Measurements from ENCODE around the gene CHD5. TPM values are rescaled to one million over a fixed set of nuclear protein-coding genes. Genes with fewer than 3 reads are reported as not detected.
"Not testable (repeated sequence)": the region's sequence is repeated elsewhere in the genome, so short reads cannot be mapped to it uniquely, and the experiment has no call there.

CHD5 gene
- total RNA-seq, 1 experiment from 2014 or later, result 0.39 TPM

DNA sequence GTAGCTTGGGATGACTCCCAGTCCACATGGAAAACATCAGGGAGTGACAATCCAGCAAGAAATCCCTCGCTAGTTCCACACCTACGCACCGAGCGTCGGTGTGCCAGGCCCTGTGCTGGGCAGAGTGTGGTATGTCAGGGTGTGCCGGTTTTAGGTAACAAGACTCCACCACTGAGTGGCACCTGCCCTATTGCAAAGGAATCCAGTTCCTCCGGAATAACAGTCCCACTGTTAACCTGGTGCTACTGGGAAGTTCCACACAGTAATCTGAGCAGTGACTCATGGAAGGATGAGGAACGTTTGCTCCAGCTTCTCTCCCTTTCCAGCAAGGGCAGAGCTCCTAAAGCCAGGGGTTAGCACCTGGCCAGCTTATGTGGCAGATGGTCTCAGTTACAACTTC, 40.1 kb upstream of the CHD5 start:
- CTCF ChIA-PET, result no interaction called here

DNA sequence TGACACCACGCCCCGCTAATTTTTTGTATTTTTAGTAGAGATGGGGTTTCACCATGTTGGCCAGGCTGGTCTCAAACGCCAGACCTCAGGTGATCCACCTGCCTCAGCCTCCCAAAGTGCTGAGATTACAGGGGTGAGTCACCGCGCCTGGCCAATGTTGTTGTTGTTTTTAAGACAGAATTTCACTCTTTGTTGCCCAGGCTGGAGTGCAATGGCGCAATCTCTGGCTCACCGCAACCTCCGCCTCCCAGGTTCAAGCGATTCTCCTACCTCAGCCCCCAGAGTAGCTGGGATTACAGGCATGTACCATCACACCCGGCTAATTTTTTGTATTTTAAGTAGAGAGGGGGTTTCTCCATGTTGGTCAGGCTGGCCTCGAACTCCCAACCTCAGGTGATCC, 39.5 kb upstream of the CHD5 start:
- H3K27me3 Mint-ChIP-seq (ENCODE audit: insufficient read depth, unreplicated experiment); CTCF ChIA-PET; H3K4me1 Mint-ChIP-seq (ENCODE audit: low read depth, unreplicated experiment); H3K4me3 Mint-ChIP-seq (ENCODE audit: unreplicated experiment); H3K9me3 Mint-ChIP-seq (ENCODE audit: unreplicated experiment); H3K36me3 ChIP-seq (ENCODE audit: control insufficient read depth, insufficient read depth, low read length); H3K4me3 ChIP-seq (ENCODE audit: low read depth, low read length); DNase-seq; BruUV-seq (replicated peaks); intact Hi-C loops (cut with micrococcal nuclease; ENCODE audit: unreplicated experiment); H3K27ac Mint-ChIP-seq (ENCODE audit: unreplicated experiment); H3K27me3 ChIP-seq (replicated peaks; ENCODE audit: control insufficient read depth, insufficient read depth, low read length); POLR2A ChIA-PET; H3K9me3 ChIP-seq: not testable (repeated sequence)
- H3K36me3 Mint-ChIP-seq (ENCODE audit: insufficient read depth, unreplicated experiment), result peaks cover 33% of the 10 kb centered on the region
- H3K4me1 ChIP-seq, result peaks cover 19% of the 10 kb centered on the region

More for the DNA sequence above, 40.1 kb upstream of the CHD5 start:
- no TSS peak for BruUV-seq (replicated peaks)
- no peaks in the 10 kb centered on the region for H3K4me1 Mint-ChIP-seq (ENCODE audit: low read depth, unreplicated experiment)
- H3K27ac Mint-ChIP-seq (ENCODE audit: unreplicated experiment), result no peak overlapping the region
- no peaks in the 10 kb centered on the region for H3K9me3 ChIP-seq
- intact Hi-C loops (cut with micrococcal nuclease; ENCODE audit: unreplicated experiment), result no loop called here
- no peak overlapping the region for H3K4me3 Mint-ChIP-seq (ENCODE audit: unreplicated experiment)
- no peaks in the 10 kb centered on the region for H3K36me3 ChIP-seq (ENCODE audit: control insufficient read depth, insufficient read depth, low read length)
- no peak for DNase-seq
- H3K36me3 Mint-ChIP-seq (ENCODE audit: insufficient read depth, unreplicated experiment), result peaks cover 39% of the 10 kb centered on the region
- H3K27me3 Mint-ChIP-seq (ENCODE audit: insufficient read depth, unreplicated experiment), result no peaks in the 10 kb centered on the region
- H3K9me3 Mint-ChIP-seq (ENCODE audit: unreplicated experiment), result no peaks in the 10 kb centered on the region
- POLR2A ChIA-PET, result no interaction called here
- peaks cover 25% of the 10 kb centered on the region for H3K4me1 ChIP-seq
- H3K27me3 ChIP-seq (replicated peaks; ENCODE audit: control insufficient read depth, insufficient read depth, low read length), result no peaks in the 10 kb centered on the region
- TF ChIP-seq, protein P1, sequence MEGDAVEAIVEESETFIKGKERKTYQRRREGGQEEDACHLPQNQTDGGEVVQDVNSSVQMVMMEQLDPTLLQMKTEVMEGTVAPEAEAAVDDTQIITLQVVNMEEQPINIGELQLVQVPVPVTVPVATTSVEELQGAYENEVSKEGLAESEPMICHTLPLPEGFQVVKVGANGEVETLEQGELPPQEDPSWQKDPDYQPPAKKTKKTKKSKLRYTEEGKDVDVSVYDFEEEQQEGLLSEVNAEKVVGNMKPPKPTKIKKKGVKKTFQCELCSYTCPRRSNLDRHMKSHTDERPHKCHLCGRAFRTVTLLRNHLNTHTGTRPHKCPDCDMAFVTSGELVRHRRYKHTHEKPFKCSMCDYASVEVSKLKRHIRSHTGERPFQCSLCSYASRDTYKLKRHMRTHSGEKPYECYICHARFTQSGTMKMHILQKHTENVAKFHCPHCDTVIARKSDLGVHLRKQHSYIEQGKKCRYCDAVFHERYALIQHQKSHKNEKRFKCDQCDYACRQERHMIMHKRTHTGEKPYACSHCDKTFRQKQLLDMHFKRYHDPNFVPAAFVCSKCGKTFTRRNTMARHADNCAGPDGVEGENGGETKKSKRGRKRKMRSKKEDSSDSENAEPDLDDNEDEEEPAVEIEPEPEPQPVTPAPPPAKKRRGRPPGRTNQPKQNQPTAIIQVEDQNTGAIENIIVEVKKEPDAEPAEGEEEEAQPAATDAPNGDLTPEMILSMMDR (IDR thresholded peaks at IDR 0.05; ENCODE audit: insufficient read depth in 1 of 2, low read depth in 1 of 2, low read length in 1 of 2, severe bottlenecking in 1 of 2, unreplicated experiment in 1 of 2), result no peak
- no peak overlapping the region for H3K4me3 ChIP-seq (ENCODE audit: low read depth, low read length)

DNA sequence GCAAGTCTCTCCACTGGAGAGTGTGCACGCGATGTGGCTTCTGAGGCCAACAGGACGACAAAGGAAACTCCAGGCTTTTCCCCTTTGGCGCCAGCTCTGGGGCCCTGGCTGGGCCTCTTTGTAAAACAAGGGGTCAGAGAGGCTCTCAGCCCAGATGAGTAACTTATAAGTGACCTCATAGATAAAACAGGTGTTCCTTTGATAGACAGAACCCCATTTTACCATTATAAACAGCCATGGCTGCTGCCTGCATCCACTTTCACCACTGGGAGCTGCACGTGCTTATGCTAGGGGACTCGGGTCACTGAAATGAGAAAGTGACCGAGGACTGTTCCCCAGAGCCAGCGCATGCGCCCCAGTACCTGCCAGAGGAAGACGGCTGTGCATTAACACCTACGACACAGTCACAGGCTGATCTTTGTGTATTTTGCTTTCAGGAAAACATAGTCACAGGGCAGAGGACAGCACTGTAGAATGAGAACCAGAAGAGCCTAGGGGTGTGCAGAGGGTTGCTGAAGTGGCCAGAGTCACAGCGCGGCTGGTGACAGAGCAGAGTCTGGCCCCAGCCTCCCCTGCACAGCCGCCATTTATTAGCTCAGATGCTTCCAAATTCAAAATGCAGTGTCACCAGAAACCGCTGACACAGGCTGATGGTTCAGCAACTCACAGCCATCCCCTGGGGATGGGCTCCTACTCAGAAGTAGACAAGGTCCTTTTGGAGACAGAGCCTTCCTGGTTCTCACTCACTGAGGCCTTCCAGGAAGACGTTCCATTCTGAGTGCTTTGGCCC, 38.4 kb upstream of the CHD5 start:
- POLR2A ChIA-PET, result no interaction called here
- Histone ChIP-seq H3K27me3 (replicated peaks; ENCODE audit: control insufficient read depth, insufficient read depth, low read length) (no peaks in the 10 kb centered on the region), H3K9me3 (no peaks in the 10 kb centered on the region), H3K36me3 (ENCODE audit: control insufficient read depth, insufficient read depth, low read length) (no peaks in the 10 kb centered on the region), H3K4me3 (ENCODE audit: low read depth, low read length) (no peak overlapping the region), H3K4me1 (peaks cover 8% of the 10 kb centered on the region; the same call in 1 of the 2 replicates)
- intact Hi-C loops (cut with micrococcal nuclease; ENCODE audit: unreplicated experiment), result no loop called here
- Mint-ChIP-seq H3K9me3 (ENCODE audit: unreplicated experiment) (no peaks in the 10 kb centered on the region), H3K36me3 (ENCODE audit: insufficient read depth, unreplicated experiment) (peaks cover 22% of the 10 kb centered on the region), H3K27ac (ENCODE audit: unreplicated experiment) (no peak overlapping the region), H3K4me3 (ENCODE audit: unreplicated experiment) (no peak overlapping the region), H3K27me3 (ENCODE audit: insufficient read depth, unreplicated experiment) (no peaks in the 10 kb centered on the region), H3K4me1 (ENCODE audit: low read depth, unreplicated experiment) (no peaks in the 10 kb centered on the region)
- CTCF ChIA-PET, result interaction anchor here (0.5 kb wide), 1 partner anchor 117 kb away, joined by 4 read pairs; no protein-coding TSS in a partner anchor
- BruUV-seq (replicated peaks), result no TSS peak
- TF ChIP-seq, protein P1 (IDR thresholded peaks at IDR 0.05; ENCODE audit: insufficient read depth in 1 of 2, low read depth in 1 of 2, low read length in 1 of 2, severe bottlenecking in 1 of 2, unreplicated experiment in 1 of 2), result no peak
- DNase-seq, result no peak
